Ascending aorta (tissue), 2 donors: ENCODE results near the gene UNC5A. TPM values are rescaled to one million over a fixed set of nuclear protein-coding genes. Genes with fewer than 3 reads are reported as not detected.

ENCODE experiments used
- DNase-seq, 2 donors: peaks; one replicate each; pipeline ENCODE4 v3.0.0-alpha.2; 2019; ENCODE audit warnings: low spot score in 2 of 2
- H3K27ac ChIP-seq, 2 donors: fragments of 200-600 bp; sonication (generic); one replicate each; pipeline ENCODE4 v1.5.1; 2016 to 2017; ENCODE audit warnings: mild to moderate bottlenecking in 1 of 2
- H3K27me3 ChIP-seq: fragments of 200-600 bp; sonication (generic); one replicate; pipeline ENCODE4 v1.5.1; 2017
- H3K36me3 ChIP-seq, 2 donors: fragments of 200-600 bp; sonication (generic); one replicate each; pipeline ENCODE4 v1.5.1; 2016
- H3K4me1 ChIP-seq, 2 donors: fragments of 200-600 bp; sonication (generic); one replicate each; pipeline ENCODE4 v1.5.1; 2016 to 2017; ENCODE audit warnings: mild to moderate bottlenecking in 1 of 2
- H3K4me3 ChIP-seq, 2 donors: fragments of 200-600 bp; sonication (generic); one replicate each; pipeline ENCODE4 v1.5.1; 2016 to 2017; ENCODE audit warnings: mild to moderate bottlenecking in 1 of 2
- H3K9me3 ChIP-seq, 2 donors: fragments of 200-600 bp; sonication (generic); one replicate each; pipeline ENCODE4 v1.5.1; 2016
- CTCF ChIP-seq, 3 experiments: fragments of 200-600 bp in 2 of 3; fragments of 450-650 bp in 1 of 3; sonication (generic) in 2 of 3; IDR thresholded peaks; one replicate each; pipeline ENCODE4 v1.5.1; 2016 to 2019; ENCODE audit warnings: antibody characterized with exemption in 3 of 3, mild to moderate bottlenecking in 1 of 3, moderate library complexity in 1 of 3
- intact Hi-C: fragments of 100-400 bp; cut with DNase I; formaldehyde crosslinking; loops from one replicate; pipeline ENCODE4 v1.15.1; 2023
- total RNA-seq: library from RNA; depleted of rRNA; stranded (reverse); fragments of >200 nt; gene quantifications from one replicate; pipeline ENCODE4 v1.1.0, GENCODE V29; 2016

Gene UNC5A
- total RNA-seq, 1 donor from 2014 or later, result not detected

- DNase-seq, result no peak
These were observed 24.9 kb upstream of the UNC5A start for GRCh38 chr5:176785184-176786145.

GRCh38 chr5:176787676-176788075 is 22.7 kb upstream of the UNC5A start:
- Histone ChIP-seq H3K27ac (no peak overlapping the region), H3K36me3 (no peaks in the 10 kb centered on the region), H3K4me3 (no peak overlapping the region), H3K27me3 (no peaks in the 10 kb centered on the region), H3K9me3 (no peaks in the 10 kb centered on the region), H3K4me1 (no peaks in the 10 kb centered on the region)
- TF ChIP-seq CTCF (IDR thresholded peaks at IDR 0.05), result no peak
- intact Hi-C loops, result no loop called here
- no peak for DNase-seq

More at GRCh38 chr5:176785184-176786145, 24.9 kb upstream of the UNC5A start:
- TF ChIP-seq CTCF (IDR thresholded peaks at IDR 0.05), result no peak
- Histone ChIP-seq H3K4me1 (no peaks in the 10 kb centered on the region), H3K27me3 (no peaks in the 10 kb centered on the region), H3K4me3 (no peak overlapping the region), H3K36me3 (no peaks in the 10 kb centered on the region), H3K27ac (no peak overlapping the region), H3K9me3 (no peaks in the 10 kb centered on the region)
- intact Hi-C loops, result no loop called here

GRCh38 chr5:176788091-176788490 is 22.3 kb upstream of the UNC5A start:
- no peak overlapping the region for H3K4me3 ChIP-seq
- H3K36me3 ChIP-seq, result no peaks in the 10 kb centered on the region
- TF ChIP-seq CTCF (IDR thresholded peaks at IDR 0.05), result no peak
- H3K27ac ChIP-seq, result no peak overlapping the region
- no peaks in the 10 kb centered on the region for H3K27me3 ChIP-seq
- intact Hi-C loops, result no loop called here
- no peaks in the 10 kb centered on the region for H3K4me1 ChIP-seq
- no peaks in the 10 kb centered on the region for H3K9me3 ChIP-seq
- no peak for DNase-seq

GRCh38 chr5:176788941-176789872 is 21.2 kb upstream of the UNC5A start:
- no peaks in the 10 kb centered on the region for H3K9me3 ChIP-seq

More at GRCh38 chr5:176788941-176789872, 21.2 kb upstream of the UNC5A start:
- Histone ChIP-seq H3K36me3 (no peaks in the 10 kb centered on the region), H3K4me3 (no peak overlapping the region), H3K4me1 (no peaks in the 10 kb centered on the region), H3K27ac (no peak overlapping the region), H3K27me3 (no peaks in the 10 kb centered on the region)
- no peak for TF ChIP-seq CTCF (IDR thresholded peaks at IDR 0.05)
- intact Hi-C loops, result no loop called here
- DNase-seq, result no peak
